AG09319 (cell line): ENCODE measurements around the gene ATP1B1.
"Not testable (repeated sequence)": the region's sequence is repeated elsewhere in the genome, so short reads cannot be mapped to it uniquely, and the experiment has no call there.

ENCODE experiments used
- DNase-seq: peaks from one replicate; pipeline ENCODE4 v3.0.0-alpha.2; 2010; ENCODE audit warnings: low read depth; ENCODE audit errors: extremely low read depth
- CTCF ChIP-seq: IDR thresholded peaks from 2 replicates; pipeline ENCODE4 v1.5.1; 2011; ENCODE audit warnings: low read depth, mild to moderate bottlenecking, inconsistent platforms, low read length, moderate library complexity

ATP1B1 gene

GRCh38 chr1:169161496-169162194 is 55.2 kb downstream of the ATP1B1 start:
- DNase-seq = no peak
- TF ChIP-seq CTCF = no peak

- TF ChIP-seq CTCF = no peak
- no peak for DNase-seq
Observed at GRCh38 chr1:169163059-169163458, 56.6 kb downstream of the ATP1B1 start.

- no peak for DNase-seq
- TF ChIP-seq CTCF = no peak
Observed at GRCh38 chr1:169175461-169175860, 69.0 kb downstream of the ATP1B1 start.

GRCh38 chr1:169179431-169179830 is 72.9 kb downstream of the ATP1B1 start:
- not testable (repeated sequence) for DNase-seq

- no peak for DNase-seq
- no peak for TF ChIP-seq CTCF
Observed at GRCh38 chr1:169180174-169180573, 73.7 kb downstream of the ATP1B1 start.
